NB4 (cell line): ENCODE results near the gene GSK3B.

Experiments
- DNase-seq: peaks from one replicate; pipeline ENCODE4 v3.0.0; 2010; ENCODE audit warnings: low read depth
- H3K4me3 ChIP-seq: one replicate; pipeline ENCODE4 v1.5.1; 2011; ENCODE audit warnings: mild to moderate bottlenecking, low read depth, low read length, moderate library complexity
- CTCF ChIP-seq: IDR thresholded peaks from one replicate; pipeline ENCODE4 v1.5.1; 2012; ENCODE audit warnings: low read depth, low read length
- MAX ChIP-seq: IDR thresholded peaks from 2 replicates; pipeline ENCODE4 v1.6.1; 2011; ENCODE audit warnings: low read depth, low read length
- MYC ChIP-seq: IDR thresholded peaks from 2 replicates; pipeline ENCODE4 v1.6.1; 2011; ENCODE audit warnings: low read depth, low read length
- POLR2A ChIP-seq: IDR thresholded peaks from 2 replicates; pipeline ENCODE4 v1.6.1; 2011; ENCODE audit warnings: mild to moderate bottlenecking; ENCODE audit not compliant: insufficient read length; ENCODE audit errors: extremely low read depth

The GSK3B gene

GRCh38 chr3:119859728-119860127 lies 234.5 kb downstream of the GSK3B start:
- H3K4me3 ChIP-seq: no peak overlapping the region
- no peak for DNase-seq
- TF ChIP-seq POLR2A (no peak), CTCF (no peak), MYC (no peak), MAX (no peak)

GRCh38 chr3:119858957-119859356 lies 235.3 kb downstream of the GSK3B start:
- TF ChIP-seq MYC (no peak), POLR2A (no peak), MAX (no peak), CTCF (no peak)
- H3K4me3 ChIP-seq: no peak overlapping the region
- DNase-seq: no peak

- DNase-seq: no peak
- TF ChIP-seq CTCF (no peak), POLR2A (no peak), MAX (no peak), MYC (no peak)
- no peak overlapping the region for H3K4me3 ChIP-seq
Observed at GRCh38 chr3:119856695-119857094, 237.6 kb downstream of the GSK3B start.

- no peak for DNase-seq
- no peak overlapping the region for H3K4me3 ChIP-seq
- no peak for TF ChIP-seq MAX
- TF ChIP-seq POLR2A: no peak
- no peak for TF ChIP-seq CTCF
- no peak for TF ChIP-seq MYC
Observed at GRCh38 chr3:119849126-119849525, 245.1 kb downstream of the GSK3B start.

GRCh38 chr3:119841808-119842471 lies 252.3 kb downstream of the GSK3B start:
- no peak for DNase-seq
- TF ChIP-seq POLR2A: no peak
- no peak overlapping the region for H3K4me3 ChIP-seq

- H3K4me3 ChIP-seq: no peak overlapping the region
- no peak for DNase-seq
- TF ChIP-seq MYC (no peak), MAX (no peak), CTCF (no peak), POLR2A (no peak)
Observed at GRCh38 chr3:119835556-119835955, 258.7 kb downstream of the GSK3B start.
